Measurements from ENCODE around the gene TPD52L1.
"Not testable (repeated sequence)": the region's sequence is repeated elsewhere in the genome, so short reads cannot be mapped to it uniquely, and the experiment has no call there.

TPD52L1 gene

GRCh38 chr6:125274935-125275334 lies 121.4 kb downstream of the TPD52L1 start:
- no peak for TF ChIP-seq CTCF (IDR thresholded peaks at IDR 0.05; ENCODE audit: control extremely low read depth, extremely low read depth, low read depth, missing control alignments)
- ChIA-PET POLR2A (no interaction called here), CTCF (interaction anchor here (1.4 kb wide), 1 partner anchor 23 kb away, joined by 4 read pairs; no protein-coding TSS in a partner anchor)
- no peak for DNase-seq (ENCODE audit: extremely low spot score)

- no peak for DNase-seq (ENCODE audit: extremely low spot score)
- no peak for TF ChIP-seq CTCF (IDR thresholded peaks at IDR 0.05; ENCODE audit: control extremely low read depth, extremely low read depth, low read depth, missing control alignments)
- ChIA-PET POLR2A (no interaction called here), CTCF (no interaction called here)
Observed at GRCh38 chr6:125275779-125276178, 122.2 kb downstream of the TPD52L1 start.

GRCh38 chr6:125277838-125278237 lies 124.3 kb downstream of the TPD52L1 start:
- CTCF ChIA-PET, result interaction anchor here (0.6 to 1.3 kb wide), 2 partner anchors 12 to 15 kb away, joined by 3 to 4 read pairs; no protein-coding TSS in a partner anchor
- POLR2A ChIA-PET, result no interaction called here
- no peak for DNase-seq (ENCODE audit: extremely low spot score)
- TF ChIP-seq CTCF (IDR thresholded peaks at IDR 0.05; ENCODE audit: control extremely low read depth, extremely low read depth, low read depth, missing control alignments), result no peak

- ChIA-PET CTCF (interaction anchor here (0.7 to 1.3 kb wide), 4 partner anchors 11 to 473 kb away, joined by 3 to 4 read pairs (median 3); no protein-coding TSS in a partner anchor), POLR2A (no interaction called here)
- DNase-seq (ENCODE audit: extremely low spot score), result no peak
- TF ChIP-seq CTCF (IDR thresholded peaks at IDR 0.05; ENCODE audit: control extremely low read depth, extremely low read depth, low read depth, missing control alignments), result no peak
Observed at GRCh38 chr6:125279961-125280360, 126.4 kb downstream of the TPD52L1 start.

- DNase-seq (ENCODE audit: extremely low spot score); POLR2A ChIA-PET: not testable (repeated sequence)
- CTCF ChIA-PET, result interaction anchor here (0.7 to 1.3 kb wide), 4 partner anchors 10 to 473 kb away, joined by 3 to 4 read pairs (median 3); no protein-coding TSS in a partner anchor
Observed at GRCh38 chr6:125280370-125281035, 126.9 kb downstream of the TPD52L1 start.

GRCh38 chr6:125282470-125282869 lies 128.9 kb downstream of the TPD52L1 start:
- DNase-seq (ENCODE audit: extremely low spot score); CTCF ChIA-PET; POLR2A ChIA-PET: not testable (repeated sequence)

- POLR2A ChIA-PET, result no interaction called here
- DNase-seq (ENCODE audit: extremely low spot score), result no peak
- no peak for TF ChIP-seq CTCF (IDR thresholded peaks at IDR 0.05; ENCODE audit: control extremely low read depth, extremely low read depth, low read depth, missing control alignments)
- CTCF ChIA-PET, result no interaction called here
Observed at GRCh38 chr6:125285353-125285752, 131.8 kb downstream of the TPD52L1 start.

- DNase-seq (ENCODE audit: extremely low spot score), result no peak
- POLR2A ChIA-PET, result no interaction called here
- no peak for TF ChIP-seq CTCF (IDR thresholded peaks at IDR 0.05; ENCODE audit: control extremely low read depth, extremely low read depth, low read depth, missing control alignments)
- CTCF ChIA-PET, result no interaction called here
Observed at GRCh38 chr6:125285936-125286335, 132.4 kb downstream of the TPD52L1 start.

Measured in GM10248 (cell line).